IPS-18c (cell line): ENCODE results near the gene SMCO4.
A peak's percentile ranks its signal among the peaks of the same experiment; 100 is the strongest.

ENCODE experiments used
- H3K4me3 ChIP-seq: 2 replicates; pipeline ENCODE4 v1.7.0; 2013; ENCODE audit warnings: low read depth, mild to moderate bottlenecking, low read length, moderate library complexity; ENCODE audit not compliant: insufficient read depth
- H3K9me3 ChIP-seq: one replicate; pipeline ENCODE4 v1.6.1; 2013; ENCODE audit warnings: mild to moderate bottlenecking, low read length, moderate library complexity; ENCODE audit not compliant: control insufficient read depth, insufficient read depth

SMCO4 gene

GRCh38 chr11:93568726-93569125, 25.5 kb upstream of the SMCO4 start:
- H3K4me3 ChIP-seq: no peak overlapping the region
- H3K9me3 ChIP-seq: no peaks in the 10 kb centered on the region

DNA sequence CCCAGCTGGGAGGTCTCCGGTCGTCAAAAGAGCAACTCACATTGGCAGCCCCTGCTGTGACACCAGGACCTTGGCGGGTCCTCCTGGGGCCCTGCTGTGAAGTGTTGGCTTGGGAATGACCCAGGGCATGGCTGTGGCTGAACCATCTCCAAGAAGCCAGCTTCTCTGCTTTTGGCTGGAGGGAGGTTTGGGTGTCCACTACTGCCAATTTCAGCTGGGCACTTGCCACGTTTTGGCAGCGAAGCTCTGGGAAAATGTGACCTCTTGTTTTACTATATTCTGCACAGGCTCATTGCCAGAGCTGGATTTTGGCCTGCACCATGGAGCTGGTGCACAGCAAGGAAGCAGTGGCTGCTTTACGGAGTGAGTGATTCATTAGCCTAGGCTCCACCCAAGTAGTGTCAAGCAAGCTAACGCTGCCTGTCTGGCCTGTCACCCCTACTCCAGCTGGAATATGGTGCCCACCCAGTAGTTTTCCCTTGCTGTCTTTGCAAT, 24.3 kb upstream of the SMCO4 start:
- Histone ChIP-seq H3K4me3 (no peak overlapping the region), H3K9me3 (no peaks in the 10 kb centered on the region)

- Histone ChIP-seq H3K4me3 (no peak overlapping the region), H3K9me3 (no peaks in the 10 kb centered on the region)
Measured at GRCh38 chr11:93564895-93565294, 21.7 kb upstream of the SMCO4 start.

GRCh38 chr11:93563857-93564256, 20.7 kb upstream of the SMCO4 start:
- H3K9me3 ChIP-seq: no peaks in the 10 kb centered on the region
- H3K4me3 ChIP-seq: no peak overlapping the region

DNA sequence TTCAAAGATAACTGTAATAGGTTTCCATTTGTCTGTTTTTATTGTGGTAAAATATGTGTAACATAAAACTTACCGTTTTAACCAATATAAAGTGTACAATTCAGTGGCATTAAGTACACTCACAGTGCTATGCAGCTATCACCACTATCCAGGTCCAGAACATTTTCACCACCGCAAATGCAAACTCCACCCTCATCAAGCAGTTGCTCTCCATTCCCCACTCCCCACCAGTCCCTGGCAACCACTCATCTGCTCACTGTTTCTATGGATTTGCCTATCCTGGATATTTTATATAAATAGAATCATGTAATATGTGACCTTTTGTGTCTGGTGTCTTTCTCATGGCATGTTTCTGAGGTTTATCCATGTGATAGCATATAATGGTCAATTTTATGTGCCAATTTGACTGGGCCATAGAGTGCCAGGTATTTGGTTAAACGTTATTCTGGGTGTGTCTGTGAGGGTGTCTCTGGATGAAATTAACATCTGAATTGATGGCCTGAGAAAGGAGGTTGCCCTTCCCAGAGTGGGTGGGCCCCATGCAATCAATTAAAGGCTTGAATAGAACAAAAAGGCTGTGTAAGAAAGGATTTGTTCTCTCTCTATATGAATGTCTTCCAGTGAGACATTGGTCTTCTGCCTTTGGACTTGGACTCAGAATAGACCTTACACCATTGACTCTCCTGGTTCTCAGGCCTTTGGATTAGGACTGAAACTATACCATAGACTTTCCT, 17.2 kb upstream of the SMCO4 start:
- Histone ChIP-seq H3K4me3 (no peak overlapping the region), H3K9me3 (no peaks in the 10 kb centered on the region)

- Histone ChIP-seq H3K4me3 (no peak overlapping the region), H3K9me3 (no peaks in the 10 kb centered on the region)
Measured at GRCh38 chr11:93559681-93560080, 16.5 kb upstream of the SMCO4 start.

- no peaks in the 10 kb centered on the region for H3K9me3 ChIP-seq
- H3K4me3 ChIP-seq: no peak overlapping the region
Measured at GRCh38 chr11:93552874-93553273, 9.7 kb upstream of the SMCO4 start.

DNA sequence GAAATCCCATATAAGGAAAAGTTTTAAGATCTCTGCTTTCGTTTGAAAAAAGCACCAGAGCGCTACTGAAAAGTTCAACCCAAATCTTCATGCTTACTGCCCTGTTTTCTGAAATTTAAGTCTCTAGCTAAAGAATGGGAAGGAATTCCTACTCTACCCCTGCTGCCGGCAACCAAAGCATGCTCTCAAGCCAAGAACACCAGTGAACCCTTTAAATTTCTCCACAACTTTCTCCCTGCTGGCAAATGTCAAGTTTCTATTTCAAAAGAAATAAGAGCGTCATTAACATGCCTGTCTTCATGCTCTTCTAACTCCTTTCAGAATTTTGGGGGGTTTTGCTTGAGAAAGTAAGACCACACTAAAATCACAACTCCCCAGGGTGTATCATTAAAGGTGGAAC, 6.8 kb upstream of the SMCO4 start:
- no peak overlapping the region for H3K4me3 ChIP-seq
- H3K9me3 ChIP-seq: no peaks in the 10 kb centered on the region

- Histone ChIP-seq H3K4me3 (no peak overlapping the region), H3K9me3 (no peaks in the 10 kb centered on the region)
Measured at GRCh38 chr11:93548679-93549319, 5.6 kb upstream of the SMCO4 start.

- no peaks in the 10 kb centered on the region for H3K9me3 ChIP-seq
- no peak overlapping the region for H3K4me3 ChIP-seq
Measured at GRCh38 chr11:93547773-93548172, 4.6 kb upstream of the SMCO4 start.

DNA sequence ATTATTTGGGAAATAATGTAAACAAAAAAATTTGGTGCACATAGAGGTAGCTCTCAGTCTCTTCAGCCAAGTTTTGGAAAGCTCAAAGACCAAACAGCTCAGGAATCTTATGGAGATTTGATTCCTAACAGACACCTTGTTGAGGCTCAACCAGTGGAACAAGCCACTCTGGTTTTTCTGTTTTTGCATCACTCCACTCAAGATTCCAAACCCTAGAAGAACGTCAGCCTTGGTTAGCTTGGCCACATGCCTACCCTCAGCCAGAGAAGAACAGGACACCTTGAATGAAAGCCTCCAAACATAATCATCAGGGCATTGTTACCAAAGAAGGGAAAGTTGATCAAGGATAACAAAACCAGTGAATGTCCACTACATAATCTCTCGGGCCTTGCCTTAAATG, 3.8 kb upstream of the SMCO4 start:
- Histone ChIP-seq H3K4me3 (no peak overlapping the region), H3K9me3 (no peaks in the 10 kb centered on the region)

DNA sequence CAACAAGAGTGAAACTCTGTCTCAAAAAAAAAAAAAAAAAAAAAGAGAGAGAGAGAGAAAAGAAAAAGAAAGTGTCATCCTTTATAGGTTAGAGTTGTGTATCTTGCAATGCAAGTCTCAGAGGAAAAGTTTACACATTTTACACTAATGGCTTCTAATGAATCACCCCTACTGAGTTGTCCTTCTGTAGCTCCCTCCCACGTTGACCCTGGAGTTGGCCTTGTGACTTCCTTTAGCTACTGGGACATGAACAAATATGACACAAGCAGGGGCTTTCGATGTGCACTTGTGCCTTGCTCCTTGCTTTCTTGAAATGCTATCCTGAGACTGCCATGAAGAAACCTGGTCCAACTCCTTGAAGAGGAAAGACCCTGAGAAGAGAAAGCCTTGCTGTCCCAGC, 2.4 kb upstream of the SMCO4 start:
- Histone ChIP-seq H3K9me3 (no peaks in the 10 kb centered on the region), H3K4me3 (no peak overlapping the region)

- Histone ChIP-seq H3K4me3 (peak overlapping the region; percentile 76), H3K9me3 (peaks cover 5% of the 10 kb centered on the region)
Measured at GRCh38 chr11:93542811-93543229, 371 bp downstream of the SMCO4 start.

- H3K4me3 ChIP-seq: peak overlapping the region; percentile 76
- H3K9me3 ChIP-seq: peaks cover 5% of the 10 kb centered on the region
Measured at GRCh38 chr11:93541884-93542810, 1.0 kb downstream of the SMCO4 start.

DNA sequence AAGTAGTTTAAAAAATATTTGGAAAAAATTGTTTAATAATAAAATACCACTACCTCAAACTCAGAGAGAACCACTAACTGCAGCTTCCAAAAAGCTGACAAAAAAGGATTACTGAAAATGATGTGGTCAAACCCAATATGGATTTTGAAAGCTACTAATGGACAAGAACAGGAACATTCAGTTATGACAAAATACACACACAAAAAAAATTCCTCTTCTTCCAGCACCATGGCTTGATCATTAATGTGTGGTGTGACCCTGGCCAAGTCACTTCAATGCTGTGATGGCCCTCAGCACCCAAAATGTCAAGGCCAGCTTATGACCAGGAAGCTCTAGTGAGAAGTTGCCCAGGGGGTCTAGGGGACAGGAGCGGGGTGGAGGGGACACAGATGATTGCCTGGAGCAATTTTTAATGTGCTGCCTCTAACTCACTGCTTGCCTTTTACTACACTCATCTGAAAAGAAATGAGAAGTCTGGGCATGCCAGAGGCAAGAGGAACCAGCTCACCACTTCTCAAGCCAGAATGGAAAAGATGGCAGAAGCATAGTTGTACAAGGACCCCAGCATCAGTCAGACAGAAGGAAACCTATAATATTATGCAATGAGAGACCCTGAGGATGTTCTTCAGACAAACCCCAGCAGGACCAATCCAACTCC, 2.2 kb downstream of the SMCO4 start:
- Histone ChIP-seq H3K9me3 (peaks cover 5% of the 10 kb centered on the region), H3K4me3 (no peak overlapping the region)

- Histone ChIP-seq H3K4me3 (no peak overlapping the region), H3K9me3 (peaks cover 5% of the 10 kb centered on the region)
Measured at GRCh38 chr11:93540337-93540736, 2.9 kb downstream of the SMCO4 start.

DNA sequence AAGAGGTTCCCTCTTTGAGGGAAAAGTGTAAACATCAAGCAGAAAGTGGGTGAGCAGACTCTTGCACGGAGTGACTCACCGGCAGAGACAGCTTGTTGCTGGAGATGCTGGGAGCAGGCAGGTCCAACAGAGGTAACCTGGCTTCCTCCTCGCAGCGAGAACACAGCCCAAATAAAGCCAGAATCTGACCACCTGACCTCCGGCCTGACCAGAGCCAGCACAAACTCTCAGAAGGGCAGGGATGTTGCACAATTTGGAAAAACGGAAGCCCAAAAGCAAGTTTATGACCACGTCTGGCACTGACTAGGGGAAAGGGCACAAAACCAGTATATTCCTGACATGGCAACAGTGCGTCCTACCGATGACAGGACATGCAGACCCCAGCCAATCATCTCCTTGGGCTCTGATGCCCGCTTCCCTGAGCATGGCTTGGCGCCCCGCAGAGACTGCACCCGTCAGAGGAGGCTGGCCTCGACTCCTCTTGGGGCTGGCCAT, 5.4 kb downstream of the SMCO4 start:
- Histone ChIP-seq H3K4me3 (no peak overlapping the region), H3K9me3 (peaks cover 5% of the 10 kb centered on the region)
